HUDEP-2 (cell line): Measurements from ENCODE around the gene AKT3.
"Not testable (repeated sequence)": the region's sequence is repeated elsewhere in the genome, so short reads cannot be mapped to it uniquely, and the experiment has no call there.

Source experiments
- DNase-seq, 76 experiments: peaks; one replicate each; lab custom pipeline; 2025; ENCODE audit not compliant: unreplicated experiment in 76 of 76; lab: John Stamatoyannopoulos, UW

The AKT3 gene

DNA sequence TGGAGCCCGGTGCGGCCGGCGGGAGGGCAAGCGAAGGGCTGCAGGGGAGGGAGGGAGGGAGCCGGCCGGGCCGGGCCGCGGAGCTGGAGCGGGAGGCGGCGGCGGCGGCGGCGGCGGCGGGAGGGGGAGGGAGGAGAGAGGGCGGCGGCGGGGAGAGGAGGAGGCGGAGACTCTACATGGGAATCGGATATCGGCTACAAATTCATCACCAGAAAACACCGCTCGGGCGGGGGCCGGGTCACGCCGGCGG lies at the start of gene AKT3:
Gene AKT3, minus strand, starts transcription at position 42 of the 250 bp plus-strand sequence. CDS start 7,073 bp downstream, outside the sequence.
- peak in 49 of 76 experiments; percentile 1 to 64 (median 35) for DNase-seq

DNA sequence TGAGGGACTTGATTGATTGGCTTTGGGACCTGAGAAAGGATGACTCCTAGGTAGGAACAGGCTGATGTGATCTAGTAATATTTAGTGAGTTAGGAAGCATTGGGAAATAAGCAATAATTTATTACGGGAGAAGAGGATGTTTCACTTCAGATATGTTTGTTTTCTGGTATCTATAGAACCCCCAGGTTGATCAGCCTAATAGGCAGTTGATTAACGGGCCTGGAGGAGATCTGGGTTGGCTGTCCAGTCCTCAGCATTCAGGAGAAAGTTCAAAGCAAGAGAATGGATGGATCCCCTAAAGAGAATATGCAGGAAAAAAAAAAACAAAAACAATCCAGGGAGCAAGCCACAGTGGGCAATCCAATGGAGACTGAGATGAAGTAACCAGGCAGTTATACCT lies 48.2 kb upstream of the AKT3 start:
- no peak for DNase-seq

GRCh38 chr1:243896313-243896712 lies 46.3 kb upstream of the AKT3 start:
- no peak for DNase-seq

DNA sequence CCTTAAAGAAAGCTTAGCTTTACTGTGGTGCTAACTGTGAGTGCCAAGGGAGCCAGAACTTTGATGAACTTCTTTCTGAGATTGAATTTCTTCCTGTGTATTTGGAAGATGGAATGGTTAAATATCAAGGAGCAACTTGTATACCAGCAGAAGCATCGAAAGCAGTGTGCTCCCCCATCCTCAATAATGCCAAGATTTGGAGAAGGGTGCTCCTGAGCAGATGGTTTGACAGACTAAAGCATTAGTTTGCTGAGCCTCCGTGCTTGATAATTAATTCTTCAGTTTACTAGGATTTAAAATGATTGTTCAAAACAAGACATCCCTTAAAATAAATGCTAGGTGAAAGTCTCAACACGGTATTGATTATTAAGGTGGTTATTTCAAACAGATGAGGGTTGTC lies 42.4 kb upstream of the AKT3 start:
- DNase-seq = no peak

DNA sequence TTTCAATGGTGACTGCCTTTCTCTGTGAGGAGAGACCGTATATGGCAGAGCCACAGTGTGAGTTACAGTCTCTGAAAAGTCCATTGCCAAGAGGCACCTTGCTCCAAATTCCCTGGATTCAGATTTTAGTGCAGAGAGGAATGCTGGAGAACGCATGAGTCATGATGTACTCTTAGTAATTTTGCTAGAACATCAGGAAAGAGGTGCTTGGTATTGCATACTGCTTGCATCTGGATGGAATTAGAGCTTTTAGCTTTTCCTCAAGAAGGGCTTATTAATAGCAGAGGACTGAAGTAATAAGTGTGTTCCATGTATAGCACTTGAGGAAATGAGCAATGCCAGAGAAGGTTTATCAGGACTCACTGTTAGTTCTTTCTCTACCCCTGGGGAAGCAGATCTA lies 40.5 kb upstream of the AKT3 start:
- DNase-seq = no peak

- no peak for DNase-seq
These were observed 35.8 kb upstream of the AKT3 start for GRCh38 chr1:243885806-243886205.

DNA sequence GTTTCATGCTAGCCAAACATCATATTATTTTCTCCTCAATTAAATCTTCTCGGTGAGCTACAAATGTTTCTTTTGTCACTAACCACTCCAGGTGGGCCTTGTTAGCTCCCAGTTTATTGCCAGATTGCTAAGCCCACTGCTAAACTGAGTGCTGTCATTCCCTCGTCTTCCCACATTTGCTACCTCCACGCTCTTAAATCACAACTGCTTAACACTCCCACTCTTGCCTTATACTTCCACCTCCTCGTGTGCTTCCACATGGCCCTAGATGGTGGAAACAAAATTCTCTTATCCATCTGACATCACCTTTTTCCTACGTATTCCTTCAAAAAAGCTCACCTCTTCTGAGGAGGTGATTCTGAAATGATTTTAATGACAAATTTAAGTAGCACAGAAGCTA lies 34.6 kb upstream of the AKT3 start:
- DNase-seq = no peak

- DNase-seq = no peak
These were observed 33.5 kb upstream of the AKT3 start for GRCh38 chr1:243883551-243883950.

DNA sequence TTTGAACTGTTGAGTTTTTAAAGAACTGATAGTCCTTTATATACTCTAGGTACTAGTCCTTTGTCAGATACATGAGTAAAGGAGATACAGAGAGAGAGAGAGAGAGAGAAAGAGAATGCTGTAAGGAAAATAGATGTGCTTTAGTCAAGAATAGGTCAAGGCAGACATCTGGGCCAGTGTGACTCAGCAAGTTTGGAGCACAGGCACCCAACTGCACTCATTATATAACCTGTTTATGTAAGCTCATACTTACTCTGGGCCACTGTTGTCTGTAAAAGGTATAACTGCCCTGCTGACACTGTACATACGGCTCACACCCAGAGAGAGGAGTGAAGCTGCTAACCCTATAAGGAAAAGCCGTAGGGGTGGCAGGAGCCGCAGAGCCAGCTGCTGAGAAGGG lies 32.2 kb upstream of the AKT3 start:
- no peak for DNase-seq

- not testable (repeated sequence) for DNase-seq
These were observed 27.0 kb upstream of the AKT3 start for GRCh38 chr1:243877058-243877457.

- DNase-seq = no peak
These were observed 5.7 kb upstream of the AKT3 start for GRCh38 chr1:243855616-243856318.

GRCh38 chr1:243851765-243852164 lies 1.7 kb upstream of the AKT3 start:
- DNase-seq = no peak

DNA sequence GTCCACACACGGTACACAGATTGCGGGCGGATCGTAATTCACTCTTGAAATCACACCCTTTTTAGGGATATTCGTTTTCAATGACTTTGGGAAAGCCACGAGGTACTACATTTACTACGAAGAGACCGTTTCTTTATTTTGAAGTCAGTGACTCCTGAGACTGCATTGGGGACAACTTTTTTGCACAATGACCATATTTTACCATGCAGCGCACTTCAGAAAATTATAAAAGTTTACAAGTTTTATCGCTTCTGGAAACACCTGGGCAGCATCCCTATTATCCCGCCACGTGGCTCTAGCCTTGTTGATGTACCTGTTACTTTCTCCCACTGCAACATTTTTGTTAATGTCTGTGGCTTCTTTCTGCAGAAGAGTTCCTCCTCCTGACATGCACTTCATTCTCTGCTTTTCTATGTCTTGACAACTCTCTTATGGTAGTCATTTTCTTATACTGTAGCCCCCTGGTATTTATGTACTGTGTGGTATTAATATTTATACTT lies 1.3 kb upstream of the AKT3 start:
- DNase-seq = no peak

- peak in 13 of 76 experiments; percentile 4 to 51 (median 27) for DNase-seq
These were observed 611 bp upstream of the AKT3 start for GRCh38 chr1:243850452-243851256.

- no peak for DNase-seq
These were observed 432 bp downstream of the AKT3 start for GRCh38 chr1:243849421-243850201.

- no peak for DNase-seq
These were observed 1.1 kb downstream of the AKT3 start for GRCh38 chr1:243848858-243849420.

GRCh38 chr1:243848165-243848857 lies 1.7 kb downstream of the AKT3 start:
- DNase-seq = no peak

DNA sequence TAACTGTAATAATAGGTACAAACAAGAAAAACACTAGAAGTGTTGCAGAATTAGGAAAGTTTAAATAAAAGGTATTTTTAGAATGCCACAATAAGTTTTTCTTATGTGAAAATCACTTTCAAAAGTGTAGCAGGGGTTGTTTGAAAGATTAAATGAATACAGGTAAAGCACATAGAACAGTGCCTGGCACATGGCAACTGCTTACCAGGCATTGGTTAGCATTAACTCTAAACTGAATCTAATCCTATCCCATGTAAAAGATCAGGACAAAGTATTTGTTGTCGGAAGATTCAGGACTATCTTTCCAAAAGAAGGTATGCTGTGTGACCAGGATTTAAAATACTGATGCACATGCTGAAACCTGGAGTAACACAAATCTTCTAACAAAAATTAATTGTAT lies 3.3 kb downstream of the AKT3 start:
- no peak for DNase-seq

DNA sequence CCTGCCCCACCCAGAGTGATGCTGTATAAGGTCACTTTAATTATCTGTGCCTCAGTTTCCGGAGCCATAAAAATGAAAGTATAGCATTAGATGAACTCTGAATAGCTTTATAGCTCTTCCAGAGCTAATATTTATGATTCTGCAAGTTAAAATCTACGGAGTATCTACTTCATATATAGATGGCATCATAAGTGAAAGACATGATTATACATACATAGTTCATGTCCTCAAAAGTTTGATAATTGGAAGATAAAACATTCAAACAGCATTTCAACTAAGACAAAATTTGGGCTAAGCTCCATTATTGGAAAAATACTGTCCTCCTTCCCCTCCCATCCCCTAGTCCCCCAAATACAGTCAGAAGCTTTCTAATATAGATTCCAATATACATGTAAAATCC lies 4.2 kb downstream of the AKT3 start:
- DNase-seq = no peak

DNA sequence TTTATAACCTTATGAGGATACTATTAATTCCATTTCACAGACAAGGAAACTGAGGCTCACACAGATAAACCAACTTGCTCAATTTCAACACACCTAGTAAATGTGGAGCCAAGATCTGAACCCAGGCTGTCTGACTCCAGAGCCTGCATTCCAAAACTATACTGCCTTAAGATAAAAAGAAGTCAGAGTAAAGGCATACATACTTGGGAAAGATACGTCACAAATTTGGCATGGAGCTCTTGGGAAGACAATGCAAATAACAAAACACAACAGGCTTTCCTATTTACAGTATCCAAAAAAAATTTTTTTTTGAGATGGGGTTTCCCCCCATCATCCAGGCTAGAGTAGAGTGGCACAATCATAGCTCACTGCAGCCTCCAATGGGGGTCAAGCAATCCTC lies 5.9 kb downstream of the AKT3 start:
- DNase-seq = no peak
